SK-N-SH treated with all-trans-retinoic acid at 6 μM for 48 hours (cell line): ENCODE measurements around the gene SUSD6.

ENCODE experiments used
- ARNTL ChIP-seq: fragments of 450-650 bp; formaldehyde crosslinking; IDR thresholded peaks from 2 replicates; pipeline ENCODE4 v1.5.0; 2020; ENCODE audit warnings: low read depth, mild to moderate bottlenecking, moderate library complexity, borderline replicate concordance
- BACH2 ChIP-seq: fragments of 250-450 bp; sonication (Bioruptor Pico); IDR thresholded peaks from 2 replicates; pipeline ENCODE4 v1.9.0; 2021; ENCODE audit warnings: mild to moderate bottlenecking, borderline replicate concordance
- CSDC2 ChIP-seq: fragments of 250-450 bp; sonication (Bioruptor Pico); IDR thresholded peaks from 2 replicates; pipeline ENCODE4 v1.5.0; 2020; ENCODE audit warnings: mild to moderate bottlenecking, moderate library complexity
- CSRNP3 ChIP-seq: fragments of 250-450 bp; sonication (Bioruptor Pico); IDR thresholded peaks from 2 replicates; pipeline ENCODE4 v1.5.1; 2021; ENCODE audit warnings: mild to moderate bottlenecking, moderate library complexity
- PATZ1 ChIP-seq: fragments of 250-450 bp; sonication (Bioruptor Pico); IDR thresholded peaks from 2 replicates; pipeline ENCODE4 v1.8.0; 2020; ENCODE audit warnings: mild to moderate bottlenecking, moderate library complexity, borderline replicate concordance
- POU6F1 ChIP-seq: fragments of 250-450 bp; sonication (Bioruptor Pico); IDR thresholded peaks from 2 replicates; pipeline ENCODE4 v1.8.0; 2021; ENCODE audit warnings: low read depth, mild to moderate bottlenecking, moderate library complexity, borderline replicate concordance
- RARB ChIP-seq: fragments of 250-450 bp; sonication (Bioruptor Pico); IDR thresholded peaks from 2 replicates; pipeline ENCODE4 v1.8.0; 2021; ENCODE audit warnings: mild to moderate bottlenecking, moderate library complexity
- TCF4 ChIP-seq: fragments of 250-450 bp; sonication (Bioruptor Pico); IDR thresholded peaks from 2 replicates; pipeline ENCODE4 v1.8.0; 2021; ENCODE audit warnings: mild to moderate bottlenecking, moderate library complexity, borderline replicate concordance
- ZNF8 ChIP-seq: fragments of 450-650 bp; formaldehyde crosslinking; IDR thresholded peaks from 2 replicates; pipeline ENCODE4 v1.5.0; 2020; ENCODE audit warnings: mild to moderate bottlenecking, moderate library complexity

GRCh38 chr14:69755784-69756183, 144.4 kb downstream of the SUSD6 start:
- TF ChIP-seq BACH2 (CRISPR knock-in tag) (no peak), ARNTL (no peak), PATZ1 (CRISPR knock-in tag) (no peak), RARB (CRISPR knock-in tag) (no peak), TCF4 (no peak), POU6F1 (no peak), ZNF8 (CRISPR knock-in tag) (no peak), CSDC2 (CRISPR knock-in tag) (no peak), CSRNP3 (CRISPR knock-in tag) (no peak)
